Measurements from ENCODE around the gene C3. TPM values are rescaled to one million over a fixed set of nuclear protein-coding genes. Genes with fewer than 3 reads are reported as not detected.

The C3 gene
- total and polyA plus RNA-seq, 2 of the 13 experiments (the other 11 are each of a cell fraction or from before 2014, with no cell fraction given), result 1,455 to 6,272 TPM

- no peak for TF ChIP-seq ELK4 (CRISPR knock-in tag; IDR thresholded peaks at IDR 0.05; ENCODE audit: borderline replicate concordance)
- TF ChIP-seq KMT2B (CRISPR knock-in tag; IDR thresholded peaks at IDR 0.05), result no peak
- no peak for TF ChIP-seq ZNF44 (CRISPR knock-in tag; IDR thresholded peaks at IDR 0.05)
- TF ChIP-seq, protein P1, sequence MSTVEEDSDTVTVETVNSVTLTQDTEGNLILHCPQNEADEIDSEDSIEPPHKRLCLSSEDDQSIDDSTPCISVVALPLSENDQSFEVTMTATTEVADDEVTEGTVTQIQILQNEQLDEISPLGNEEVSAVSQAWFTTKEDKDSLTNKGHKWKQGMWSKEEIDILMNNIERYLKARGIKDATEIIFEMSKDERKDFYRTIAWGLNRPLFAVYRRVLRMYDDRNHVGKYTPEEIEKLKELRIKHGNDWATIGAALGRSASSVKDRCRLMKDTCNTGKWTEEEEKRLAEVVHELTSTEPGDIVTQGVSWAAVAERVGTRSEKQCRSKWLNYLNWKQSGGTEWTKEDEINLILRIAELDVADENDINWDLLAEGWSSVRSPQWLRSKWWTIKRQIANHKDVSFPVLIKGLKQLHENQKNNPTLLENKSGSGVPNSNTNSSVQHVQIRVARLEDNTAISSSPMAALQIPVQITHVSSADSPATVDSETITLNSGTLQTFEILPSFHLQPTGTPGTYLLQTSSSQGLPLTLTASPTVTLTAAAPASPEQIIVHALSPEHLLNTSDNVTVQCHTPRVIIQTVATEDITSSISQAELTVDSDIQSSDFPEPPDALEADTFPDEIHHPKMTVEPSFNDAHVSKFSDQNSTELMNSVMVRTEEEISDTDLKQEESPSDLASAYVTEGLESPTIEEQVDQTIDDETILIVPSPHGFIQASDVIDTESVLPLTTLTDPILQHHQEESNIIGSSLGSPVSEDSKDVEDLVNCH (CRISPR knock-in tag; IDR thresholded peaks at IDR 0.05), result no peak
- no peak for TF ChIP-seq CSRNP2 (CRISPR knock-in tag; conservative IDR thresholded peaks at IDR 0.05; ENCODE audit: low read depth)
- TF ChIP-seq ELF1 (CRISPR knock-in tag; IDR thresholded peaks at IDR 0.05), result no peak
- no peak for TF ChIP-seq NR1H2 (CRISPR knock-in tag; IDR thresholded peaks at IDR 0.05; ENCODE audit: borderline replicate concordance, low read depth)
- TF ChIP-seq MYNN (CRISPR knock-in tag; IDR thresholded peaks at IDR 0.05; ENCODE audit: low read depth), result no peak
- no peak for TF ChIP-seq ZNF33A (CRISPR knock-in tag; IDR thresholded peaks at IDR 0.05; ENCODE audit: borderline replicate concordance)
- TF ChIP-seq IKZF4 (CRISPR knock-in tag; IDR thresholded peaks at IDR 0.05; ENCODE audit: borderline replicate concordance, low read depth, not compliant biosample characterization), result no peak
- TF ChIP-seq SETDB1 (CRISPR knock-in tag; IDR thresholded peaks at IDR 0.05; ENCODE audit: borderline replicate concordance), result no peak
- no peak for TF ChIP-seq ZBTB3 (CRISPR knock-in tag; IDR thresholded peaks at IDR 0.05; ENCODE audit: borderline replicate concordance, low read depth)
- peak; percentile 45 for TF ChIP-seq RARA (CRISPR knock-in tag; IDR thresholded peaks at IDR 0.05)
- no peak for TF ChIP-seq FOXK2 (IDR thresholded peaks at IDR 0.05)
- peak; percentile 41; the same call in 1 of the 2 replicates for TF ChIP-seq PRDM10 (CRISPR knock-in tag; IDR thresholded peaks at IDR 0.05; ENCODE audit: low read depth)
- TF ChIP-seq CBX1 (IDR thresholded peaks at IDR 0.05; ENCODE audit: low read depth), result no peak
- TF ChIP-seq, protein P2, sequence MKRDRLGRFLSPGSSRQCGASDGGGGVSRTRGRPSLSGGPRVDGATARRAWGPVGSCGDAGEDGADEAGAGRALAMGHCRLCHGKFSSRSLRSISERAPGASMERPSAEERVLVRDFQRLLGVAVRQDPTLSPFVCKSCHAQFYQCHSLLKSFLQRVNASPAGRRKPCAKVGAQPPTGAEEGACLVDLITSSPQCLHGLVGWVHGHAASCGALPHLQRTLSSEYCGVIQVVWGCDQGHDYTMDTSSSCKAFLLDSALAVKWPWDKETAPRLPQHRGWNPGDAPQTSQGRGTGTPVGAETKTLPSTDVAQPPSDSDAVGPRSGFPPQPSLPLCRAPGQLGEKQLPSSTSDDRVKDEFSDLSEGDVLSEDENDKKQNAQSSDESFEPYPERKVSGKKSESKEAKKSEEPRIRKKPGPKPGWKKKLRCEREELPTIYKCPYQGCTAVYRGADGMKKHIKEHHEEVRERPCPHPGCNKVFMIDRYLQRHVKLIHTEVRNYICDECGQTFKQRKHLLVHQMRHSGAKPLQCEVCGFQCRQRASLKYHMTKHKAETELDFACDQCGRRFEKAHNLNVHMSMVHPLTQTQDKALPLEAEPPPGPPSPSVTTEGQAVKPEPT (CRISPR knock-in tag; IDR thresholded peaks at IDR 0.05; ENCODE audit: low read depth), result no peak
- TF ChIP-seq ZNF749 (CRISPR knock-in tag; IDR thresholded peaks at IDR 0.05; ENCODE audit: borderline replicate concordance), result no peak
These were observed 1.5 kb downstream of the C3 start (continued) for GRCh38 chr19:6718741-6719539.
